Embryonic facial prominence (tissue), 1 donor: ENCODE data around the gene TLR6.
A peak's percentile ranks its signal among the peaks of the same experiment; 100 is the strongest.
"Not testable (repeated sequence)": the region's sequence is repeated elsewhere in the genome, so short reads cannot be mapped to it uniquely, and the experiment has no call there.

Experiments
- DNase-seq: peaks from one replicate; pipeline ENCODE4 v3.0.0-alpha.2; 2016; ENCODE audit errors: extremely low spot score

The TLR6 gene

GRCh38 chr4:38785901-38786402 is 70.7 kb downstream of the TLR6 start:
- no peak for DNase-seq

GRCh38 chr4:38785041-38785790 is 71.4 kb downstream of the TLR6 start:
- no peak for DNase-seq

DNA sequence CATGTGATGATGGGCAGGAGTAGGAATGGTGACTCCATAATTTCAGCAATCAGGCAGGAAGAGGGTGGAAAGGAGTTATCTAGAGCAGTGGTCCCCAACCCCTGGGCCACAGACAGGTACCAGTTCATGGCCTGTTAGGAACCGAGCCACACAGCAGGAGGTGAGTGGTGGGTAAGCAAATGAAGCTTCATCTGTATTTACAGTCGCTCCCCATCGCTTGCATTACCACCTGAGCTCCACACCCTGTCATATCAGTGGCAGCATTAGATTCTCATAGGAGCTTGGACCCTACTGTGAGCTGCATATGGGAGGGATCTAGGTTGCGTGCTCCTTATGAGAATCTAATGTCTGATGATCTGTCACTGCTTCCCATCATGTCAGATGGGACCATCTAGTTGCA is 72.5 kb downstream of the TLR6 start:
- no peak for DNase-seq

DNA sequence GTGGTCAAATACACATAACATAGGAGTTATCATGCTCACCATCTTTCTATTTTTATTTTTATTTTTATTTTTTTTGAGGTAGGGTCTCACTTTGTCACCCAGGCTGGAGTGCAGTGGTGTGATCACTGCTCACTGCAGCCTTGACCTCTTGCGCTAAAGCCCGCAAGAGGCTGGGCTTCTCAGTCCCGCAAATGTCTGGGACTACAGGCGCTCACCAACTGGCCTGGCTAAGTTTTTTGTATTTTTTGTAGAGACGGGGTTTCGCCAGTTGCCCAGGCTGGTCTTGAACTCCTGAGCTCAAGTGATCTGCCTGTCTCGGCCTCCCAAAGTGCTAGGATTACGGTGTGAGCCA is 73.5 kb downstream of the TLR6 start:
- DNase-seq: no peak

DNA sequence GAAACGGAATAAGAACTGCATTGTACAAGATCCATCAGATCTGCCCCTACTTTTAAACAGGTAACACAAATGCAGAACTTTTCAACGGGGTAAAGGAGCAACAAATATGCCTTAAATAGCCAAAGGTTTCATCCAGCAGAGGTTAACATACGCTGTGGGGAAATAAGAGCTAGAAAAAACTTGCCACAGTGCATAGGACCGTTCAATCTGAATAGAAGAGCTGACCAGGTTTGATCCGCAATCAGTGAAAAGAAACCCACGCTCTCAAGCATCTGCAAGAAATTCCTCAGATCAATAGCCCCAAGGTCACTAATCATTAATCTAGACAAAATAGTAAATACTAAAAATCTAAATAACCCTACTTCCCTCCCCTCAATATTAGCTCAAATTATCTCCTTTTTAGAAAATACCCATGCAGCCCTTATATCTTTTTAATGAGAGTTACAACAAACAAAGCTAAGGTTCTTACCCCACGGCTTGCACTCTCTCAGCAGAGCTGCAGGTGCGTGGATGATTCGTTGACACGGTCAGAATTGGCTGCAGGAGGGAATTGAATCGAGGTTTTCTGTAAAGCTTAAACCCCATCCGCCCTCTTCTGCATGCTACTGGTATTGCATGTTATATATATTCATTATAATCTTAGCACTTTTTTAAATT is 74.0 kb downstream of the TLR6 start, which contains the start of gene TLR10:
TLR10 (minus strand) TSS at position 539 of the 657 bp plus-strand sequence. CDS start 7,400 bp downstream, outside the sequence.
- DNase-seq: peak; percentile 29

DNA sequence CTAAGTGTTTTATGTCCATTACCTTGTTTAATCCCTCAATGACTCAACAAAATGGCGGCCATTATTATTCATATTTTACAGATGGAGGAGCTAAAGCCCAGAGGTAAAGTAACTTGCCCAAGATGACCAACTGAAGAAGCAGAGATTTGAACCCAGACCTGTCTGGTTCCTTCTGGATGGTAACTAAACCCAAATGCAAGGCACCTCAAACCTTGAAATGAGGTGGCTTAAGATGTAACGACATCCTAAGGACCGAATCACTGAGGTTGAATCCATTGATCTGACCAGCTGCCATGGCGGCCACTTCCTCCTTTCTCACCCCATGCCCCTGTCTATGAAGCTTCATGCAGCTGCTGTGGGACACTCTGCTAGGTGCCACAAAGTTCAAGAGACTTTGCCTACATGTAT is 74.8 kb downstream of the TLR6 start:
- no peak for DNase-seq

DNA sequence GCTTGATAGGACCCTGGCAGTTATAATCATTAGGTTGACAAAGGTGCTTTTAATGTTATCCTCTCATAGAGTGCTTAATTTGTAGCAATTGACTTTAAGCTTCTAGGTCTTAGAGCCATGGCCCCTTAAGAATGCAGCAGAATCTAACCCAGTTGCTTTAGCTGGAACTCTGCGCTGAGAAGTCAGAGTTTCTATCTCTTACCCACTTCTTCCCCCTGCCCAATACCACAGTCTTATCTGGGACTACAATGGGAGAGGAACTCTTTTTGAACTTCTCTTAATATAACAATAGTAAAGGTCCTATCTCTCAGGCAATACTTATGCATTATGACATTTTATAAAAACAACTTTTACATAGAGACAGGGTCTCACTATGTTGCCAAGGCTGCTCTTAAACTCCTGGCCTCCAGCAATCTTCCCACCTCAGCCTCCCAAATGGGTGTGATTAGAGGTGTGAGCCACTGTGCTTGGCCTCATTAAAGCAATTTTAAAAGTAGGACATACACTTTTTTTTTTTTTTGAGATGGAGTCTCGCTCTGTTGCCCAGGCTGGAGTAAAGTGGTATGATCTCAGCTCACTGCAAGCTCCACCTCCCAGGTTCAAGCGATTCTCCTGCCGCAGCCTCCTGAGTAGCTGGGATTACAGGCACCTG is 75.7 kb downstream of the TLR6 start:
- no peak for DNase-seq

DNA sequence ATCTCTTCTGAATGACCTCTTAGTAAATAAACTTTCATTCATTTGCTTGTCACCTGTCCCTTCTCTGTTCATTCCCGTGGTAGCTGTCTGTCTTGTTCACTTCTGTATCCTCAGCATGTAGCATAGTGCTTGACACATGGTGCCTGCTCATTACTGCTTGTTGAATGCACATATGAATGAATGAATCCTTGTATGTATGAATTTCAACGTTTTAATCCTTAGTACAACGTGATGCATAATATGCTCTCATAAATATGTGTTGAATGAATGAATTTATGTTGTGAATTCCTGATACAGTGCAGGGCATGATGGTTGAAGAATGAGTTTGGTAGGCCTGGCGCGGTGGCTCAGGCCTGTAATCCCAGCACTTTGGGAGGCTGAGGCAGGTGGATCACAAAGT is 76.8 kb downstream of the TLR6 start:
- DNase-seq: no peak

GRCh38 chr4:38777925-38778324 is 78.7 kb downstream of the TLR6 start:
- not testable (repeated sequence) for DNase-seq

DNA sequence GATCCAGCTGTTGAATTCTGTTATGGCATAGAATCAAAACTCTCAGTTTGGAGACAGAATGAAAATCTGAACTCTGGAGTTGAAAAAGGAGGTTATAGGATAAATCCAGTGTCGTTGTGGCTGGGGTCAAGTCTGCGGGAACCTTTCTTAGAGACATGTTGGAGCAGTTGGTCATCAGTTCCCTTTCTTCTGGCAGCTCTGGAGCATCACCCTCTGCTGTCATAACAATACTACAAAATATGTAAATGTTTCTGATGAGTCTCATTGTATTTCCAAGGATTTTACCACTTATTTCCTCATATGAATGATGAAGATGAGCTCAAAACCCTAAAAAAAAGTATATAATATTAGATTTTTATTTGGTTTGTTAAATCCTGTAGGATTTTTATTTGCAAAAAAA is 81.3 kb downstream of the TLR6 start:
- DNase-seq: no peak

DNA sequence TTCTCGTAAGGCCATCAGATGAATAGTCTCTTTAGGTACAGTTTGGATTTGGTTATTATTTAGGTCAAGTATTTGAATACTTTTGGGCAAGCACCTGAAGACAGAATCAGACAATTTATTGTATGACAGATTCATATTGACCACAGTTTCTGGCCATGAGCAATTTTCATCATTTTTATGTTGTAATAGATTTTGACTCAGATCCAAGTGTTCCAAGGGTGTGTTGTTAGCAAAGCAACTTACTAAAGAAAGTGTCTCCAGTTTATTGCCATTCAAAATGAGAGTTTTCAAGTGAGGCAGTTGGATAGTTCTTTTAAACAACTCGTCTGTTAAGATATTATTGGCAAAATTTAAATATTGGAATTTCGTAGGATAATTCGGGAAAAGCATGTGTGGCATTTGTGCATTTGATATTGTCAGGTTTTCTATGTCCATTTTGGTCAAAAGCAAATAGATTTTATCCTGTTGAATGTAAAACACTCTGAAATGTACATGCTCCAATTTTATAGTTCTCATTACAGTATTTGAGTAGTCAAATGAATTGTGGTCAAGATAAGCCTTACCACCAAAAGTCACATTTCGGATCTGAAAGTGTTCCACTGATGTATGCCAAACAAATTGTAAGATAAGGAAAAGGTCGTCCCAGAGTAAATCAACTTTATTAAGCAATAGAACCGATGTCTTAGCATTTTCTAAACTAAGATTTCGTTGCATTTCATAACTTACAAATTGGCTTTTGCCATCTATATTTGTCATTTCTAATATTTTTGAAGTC is 82.2 kb downstream of the TLR6 start:
- no peak for DNase-seq
